Calu3 (cell line): ENCODE measurements around the gene CTBP1. TPM values are rescaled to one million over a fixed set of nuclear protein-coding genes. Genes with fewer than 3 reads are reported as not detected.

Source experiments
- BruUV-seq: library from RNA; stranded (reverse); fragments of 400-500 nt; replicated peaks from 2 replicates; lab custom pipeline; 2021; lab: Mats Ljungman, UMichigan
- CTCF ChIA-PET: fragments of 300-600 bp; sonication (Branson Sonifier 250); formaldehyde crosslinking; loops from one replicate; lab custom pipeline; 2022; ENCODE audit warnings: antibody characterized with exemption; lab: Charles Lee
- DNase-seq: peaks from one replicate; pipeline ENCODE4 v3.0.0; 2022
- H3K27ac Mint-ChIP-seq: one replicate; pipeline ENCODE4 v1.8.0; 2022; ENCODE audit warnings: mixed read lengths; ENCODE audit not compliant: unreplicated experiment
- H3K27me3 Mint-ChIP-seq: one replicate; pipeline ENCODE4 v1.8.0; 2022; ENCODE audit warnings: mixed read lengths; ENCODE audit not compliant: unreplicated experiment
- H3K36me3 Mint-ChIP-seq: one replicate; pipeline ENCODE4 v1.8.0; 2022; ENCODE audit warnings: mild to moderate bottlenecking, moderate library complexity, mixed read lengths; ENCODE audit not compliant: insufficient read depth, unreplicated experiment
- H3K4me1 Mint-ChIP-seq: one replicate; pipeline ENCODE4 v1.8.0; 2022; ENCODE audit warnings: mild to moderate bottlenecking, low read depth, mixed read lengths; ENCODE audit not compliant: unreplicated experiment
- H3K4me3 Mint-ChIP-seq: one replicate; pipeline ENCODE4 v1.8.0; 2022; ENCODE audit warnings: mild to moderate bottlenecking, low read depth, moderate library complexity, mixed read lengths; ENCODE audit not compliant: unreplicated experiment
- H3K9me3 Mint-ChIP-seq: one replicate; pipeline ENCODE4 v1.8.0; 2022; ENCODE audit warnings: low read depth, mixed read lengths; ENCODE audit not compliant: unreplicated experiment
- intact Hi-C: fragments of 100-400 bp; cut with micrococcal nuclease; formaldehyde crosslinking; loops from one replicate; pipeline ENCODE4 v1.10.0; 2022; ENCODE audit not compliant: unreplicated experiment
- total RNA-seq: library from RNA; stranded (reverse); gene quantifications from 2 replicates; pipeline ENCODE4 v1.2.3, GENCODE V29; 2022
- TF ChIP-seq, protein P1 (sequence below): fragments of 200-600 bp; IDR thresholded peaks from one replicate; pipeline ENCODE4 v1.8.0; 2022; ENCODE audit warnings: antibody characterized with exemption; ENCODE audit not compliant: unreplicated experiment

Gene CTBP1
- total RNA-seq, 1 experiment from 2014 or later: 115 TPM

DNA sequence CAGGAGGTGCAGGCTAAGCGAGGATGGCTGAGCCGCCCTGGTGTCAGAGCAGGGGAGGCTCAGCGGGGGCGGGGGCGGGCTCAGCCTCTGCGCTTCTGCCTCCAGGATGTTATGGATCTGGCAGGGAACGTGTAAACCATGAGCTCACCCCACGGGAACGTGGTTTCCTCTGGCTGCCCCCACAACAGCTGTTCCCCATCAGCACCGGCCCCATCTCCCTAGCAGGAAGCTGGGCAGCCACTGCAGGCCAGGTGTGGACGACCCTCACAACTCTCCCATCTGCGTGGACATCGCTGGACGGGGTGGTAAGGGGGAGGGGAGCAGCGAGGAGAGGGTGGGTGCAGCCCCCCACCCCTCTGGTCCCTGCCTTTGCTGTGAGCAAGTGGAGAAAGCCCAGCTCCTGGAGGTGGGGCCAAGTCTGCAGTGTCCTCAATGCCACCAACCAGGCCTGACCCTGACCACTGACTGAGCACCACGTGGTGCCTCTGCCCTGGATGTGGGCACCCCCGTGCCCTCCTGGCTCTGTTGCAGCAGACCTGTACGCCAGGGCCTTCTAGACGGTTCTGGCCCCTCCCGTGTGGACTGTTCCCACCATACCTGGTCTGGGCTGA lies 48.4 kb downstream of the CTBP1 start:
- peaks cover 7% of the 10 kb centered on the region for H3K4me1 Mint-ChIP-seq
- no peaks in the 10 kb centered on the region for H3K9me3 Mint-ChIP-seq
- H3K36me3 Mint-ChIP-seq: peaks cover 9% of the 10 kb centered on the region
- TF ChIP-seq, protein P1, sequence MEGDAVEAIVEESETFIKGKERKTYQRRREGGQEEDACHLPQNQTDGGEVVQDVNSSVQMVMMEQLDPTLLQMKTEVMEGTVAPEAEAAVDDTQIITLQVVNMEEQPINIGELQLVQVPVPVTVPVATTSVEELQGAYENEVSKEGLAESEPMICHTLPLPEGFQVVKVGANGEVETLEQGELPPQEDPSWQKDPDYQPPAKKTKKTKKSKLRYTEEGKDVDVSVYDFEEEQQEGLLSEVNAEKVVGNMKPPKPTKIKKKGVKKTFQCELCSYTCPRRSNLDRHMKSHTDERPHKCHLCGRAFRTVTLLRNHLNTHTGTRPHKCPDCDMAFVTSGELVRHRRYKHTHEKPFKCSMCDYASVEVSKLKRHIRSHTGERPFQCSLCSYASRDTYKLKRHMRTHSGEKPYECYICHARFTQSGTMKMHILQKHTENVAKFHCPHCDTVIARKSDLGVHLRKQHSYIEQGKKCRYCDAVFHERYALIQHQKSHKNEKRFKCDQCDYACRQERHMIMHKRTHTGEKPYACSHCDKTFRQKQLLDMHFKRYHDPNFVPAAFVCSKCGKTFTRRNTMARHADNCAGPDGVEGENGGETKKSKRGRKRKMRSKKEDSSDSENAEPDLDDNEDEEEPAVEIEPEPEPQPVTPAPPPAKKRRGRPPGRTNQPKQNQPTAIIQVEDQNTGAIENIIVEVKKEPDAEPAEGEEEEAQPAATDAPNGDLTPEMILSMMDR: no peak
- no peak overlapping the region for H3K27ac Mint-ChIP-seq
- intact Hi-C loops: no loop called here
- H3K27me3 Mint-ChIP-seq: no peaks in the 10 kb centered on the region
- no peak overlapping the region for H3K4me3 Mint-ChIP-seq
- CTCF ChIA-PET: no interaction called here
- BruUV-seq: no TSS peak
- DNase-seq: no peak

DNA sequence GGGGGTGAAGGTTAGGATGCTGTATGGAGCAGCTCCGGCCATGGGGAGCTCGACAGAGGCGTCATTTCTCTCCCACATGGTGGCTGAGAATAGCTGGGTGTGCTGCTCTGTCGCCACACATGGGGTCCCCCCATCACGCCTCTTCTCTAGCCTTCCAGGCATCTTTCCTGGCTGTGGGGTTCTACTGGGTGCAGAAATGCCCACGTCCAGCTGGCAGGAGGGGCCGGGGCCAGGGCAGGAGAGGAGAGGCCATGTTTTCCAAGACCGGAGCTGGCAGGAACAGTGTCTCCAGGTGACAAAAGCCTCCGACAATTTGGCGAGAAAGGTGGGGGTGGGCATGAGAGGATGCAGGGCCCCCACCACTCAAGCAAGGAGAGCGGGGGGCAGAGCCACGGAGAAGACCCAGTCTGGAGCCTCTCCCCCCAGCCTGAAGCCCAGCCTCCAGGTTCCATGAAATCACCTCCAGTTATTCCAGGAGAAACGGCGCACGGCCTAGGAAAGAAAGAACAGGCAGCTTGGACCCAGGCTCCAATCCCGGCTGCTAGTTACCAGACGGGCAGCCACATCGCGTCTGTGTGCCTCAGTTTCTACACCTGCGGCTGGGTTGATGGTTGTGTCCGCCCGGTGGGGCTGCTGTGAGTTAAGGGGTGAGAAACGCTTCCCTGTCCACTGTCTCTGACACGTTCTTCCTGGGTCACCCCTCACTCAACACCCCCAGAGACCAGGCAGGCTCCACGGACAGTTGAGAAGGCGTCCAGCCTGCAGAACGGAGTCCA lies 49.2 kb downstream of the CTBP1 start:
- intact Hi-C loops: no loop called here
- H3K9me3 Mint-ChIP-seq: no peaks in the 10 kb centered on the region
- CTCF ChIA-PET: interaction anchor here (0.6 kb wide), 1 partner anchor 24 kb away, joined by 6 read pairs; no protein-coding TSS in a partner anchor
- H3K36me3 Mint-ChIP-seq: peaks cover 4% of the 10 kb centered on the region
- peaks cover 5% of the 10 kb centered on the region for H3K4me1 Mint-ChIP-seq
- TF ChIP-seq, protein P1: no peak
- BruUV-seq: no TSS peak
- no peak for DNase-seq
- H3K4me3 Mint-ChIP-seq: no peak overlapping the region
- H3K27ac Mint-ChIP-seq: no peak overlapping the region
- H3K27me3 Mint-ChIP-seq: no peaks in the 10 kb centered on the region

DNA sequence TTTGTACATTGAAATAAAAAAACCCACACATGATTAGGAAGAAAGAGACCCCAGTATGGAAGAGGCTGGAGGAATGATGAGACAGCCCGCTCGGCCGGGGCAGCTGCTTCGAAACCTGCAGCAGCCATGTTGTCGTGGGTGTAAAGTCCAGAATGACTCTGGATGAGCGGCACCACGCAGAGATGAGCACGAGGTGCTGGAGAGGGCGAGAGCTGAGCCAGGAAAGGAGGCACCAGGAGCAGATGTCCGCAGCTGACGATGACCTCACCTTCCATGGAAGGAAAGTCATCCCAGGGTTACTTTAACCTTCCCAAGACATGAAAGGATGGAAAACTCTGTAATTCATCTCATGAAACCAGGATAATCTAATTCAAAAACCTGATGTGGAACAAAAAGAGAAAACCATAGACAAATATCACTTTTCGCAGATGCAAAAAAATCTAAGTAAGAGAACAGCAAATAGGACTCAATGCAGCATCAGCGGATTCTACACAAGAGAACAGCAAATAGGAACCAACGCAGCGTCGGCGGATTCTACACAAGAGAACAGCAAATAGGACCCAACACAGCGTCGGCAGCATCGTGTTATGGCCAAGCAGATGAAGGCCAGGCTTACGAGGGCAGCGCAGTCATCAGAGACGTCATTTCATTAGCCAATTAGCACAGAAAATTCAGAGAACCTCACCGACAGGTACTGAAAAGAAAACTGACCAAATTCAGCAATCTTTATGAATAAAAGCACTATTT lies 50.7 kb downstream of the CTBP1 start:
- Mint-ChIP-seq H3K4me3 (no peak overlapping the region), H3K27me3 (no peaks in the 10 kb centered on the region), H3K36me3 (no peaks in the 10 kb centered on the region), H3K9me3 (no peaks in the 10 kb centered on the region), H3K27ac (no peak overlapping the region), H3K4me1 (no peaks in the 10 kb centered on the region)
- CTCF ChIA-PET: no interaction called here
- no TSS peak for BruUV-seq
- no peak for DNase-seq
- intact Hi-C loops: no loop called here
- TF ChIP-seq, protein P1: no peak

DNA sequence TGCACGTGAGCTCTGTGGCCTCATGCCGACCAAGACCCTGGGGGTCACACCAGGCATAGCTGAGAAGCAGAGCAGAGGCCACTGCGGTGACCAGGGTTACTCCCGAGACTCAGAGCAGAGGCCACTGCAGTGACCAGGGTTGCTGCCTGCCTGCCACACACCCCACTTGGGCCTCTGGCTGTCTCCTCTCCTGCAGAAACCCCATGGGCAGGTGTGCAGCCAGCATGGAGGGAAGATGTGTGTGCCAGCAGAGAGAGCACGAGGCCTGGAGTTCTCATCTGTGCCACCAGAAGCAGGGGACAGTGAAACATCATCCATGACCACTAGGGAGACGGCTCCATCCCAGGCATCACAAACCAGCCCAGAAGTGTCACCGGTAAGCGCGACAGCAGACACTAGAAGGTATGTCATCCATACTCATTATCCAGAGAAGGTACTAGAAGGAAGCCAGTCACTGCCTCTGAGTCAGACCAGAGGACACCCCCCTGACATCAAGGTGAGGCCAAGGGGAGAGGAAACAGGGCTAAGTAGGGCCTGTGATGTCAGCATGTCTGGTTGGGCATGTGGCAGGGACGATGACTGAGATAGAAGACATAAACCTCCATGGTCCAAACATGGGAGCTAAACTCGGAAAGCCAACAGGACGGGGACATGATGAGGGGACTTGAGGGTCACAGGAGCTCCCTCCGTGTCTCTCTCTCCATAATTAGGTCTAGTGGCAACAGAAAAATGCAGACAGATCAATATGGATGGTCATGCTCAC lies 52.3 kb downstream of the CTBP1 start:
- H3K27me3 Mint-ChIP-seq: no peaks in the 10 kb centered on the region
- no peak for DNase-seq
- H3K4me1 Mint-ChIP-seq: no peaks in the 10 kb centered on the region
- TF ChIP-seq, protein P1: no peak
- no peaks in the 10 kb centered on the region for H3K36me3 Mint-ChIP-seq
- intact Hi-C loops: no loop called here
- BruUV-seq: no TSS peak
- CTCF ChIA-PET: no interaction called here
- no peak overlapping the region for H3K27ac Mint-ChIP-seq
- no peak overlapping the region for H3K4me3 Mint-ChIP-seq
- no peaks in the 10 kb centered on the region for H3K9me3 Mint-ChIP-seq
